Kidney tubule cell (primary cell): ENCODE results near the gene FNDC11.
"Not testable (repeated sequence)": the region's sequence is repeated elsewhere in the genome, so short reads cannot be mapped to it uniquely, and the experiment has no call there.

ENCODE experiments used
- DNase-seq: peaks from one replicate; pipeline ENCODE4 v3.0.0-alpha.2; 2018; ENCODE audit warnings: low spot score

The FNDC11 gene

DNA sequence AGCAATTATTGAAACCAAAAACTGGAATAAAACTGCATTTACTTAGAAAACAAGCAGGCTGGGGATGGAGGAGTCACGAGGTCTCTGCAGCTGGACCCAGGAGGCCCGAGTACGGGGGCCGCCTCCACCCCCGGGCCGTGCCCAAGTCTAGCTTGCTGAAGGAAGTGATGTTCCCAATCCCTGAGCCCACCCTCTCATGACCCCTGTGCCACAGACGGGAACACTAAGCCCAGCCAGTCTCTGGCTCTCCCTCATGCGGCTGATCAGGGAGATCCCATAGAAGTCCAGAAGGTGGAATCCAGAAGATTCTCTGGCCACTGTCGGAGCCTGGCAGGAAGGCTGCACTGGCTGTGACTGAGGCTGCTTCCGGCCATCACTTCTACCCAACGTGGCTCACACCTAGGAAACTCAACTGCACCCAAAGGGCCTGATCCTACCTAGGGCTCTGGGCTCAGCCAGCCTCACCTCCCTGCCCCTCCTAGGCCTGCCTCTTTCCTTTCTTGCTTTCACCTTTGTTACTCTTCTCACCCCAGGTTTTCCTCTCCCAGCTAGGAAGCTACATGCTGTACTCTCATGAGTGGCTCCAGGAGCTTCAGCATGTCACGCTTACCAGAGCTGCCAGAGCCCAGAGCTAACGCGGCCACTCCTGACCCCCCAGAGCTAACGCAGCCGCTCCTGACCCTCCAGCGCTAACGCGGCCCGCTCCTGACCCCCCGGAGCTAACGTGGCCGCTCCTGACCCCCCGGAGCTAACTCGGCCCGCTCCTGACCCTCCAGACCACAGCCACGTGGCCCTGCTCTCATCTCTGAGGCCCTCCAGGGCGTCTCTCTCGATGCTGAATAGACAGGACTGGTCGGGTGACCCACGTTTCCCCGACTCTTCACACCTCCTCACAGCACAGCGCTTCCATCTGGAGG, 44.8 kb downstream of the FNDC11 start:
- no peak for DNase-seq

DNA sequence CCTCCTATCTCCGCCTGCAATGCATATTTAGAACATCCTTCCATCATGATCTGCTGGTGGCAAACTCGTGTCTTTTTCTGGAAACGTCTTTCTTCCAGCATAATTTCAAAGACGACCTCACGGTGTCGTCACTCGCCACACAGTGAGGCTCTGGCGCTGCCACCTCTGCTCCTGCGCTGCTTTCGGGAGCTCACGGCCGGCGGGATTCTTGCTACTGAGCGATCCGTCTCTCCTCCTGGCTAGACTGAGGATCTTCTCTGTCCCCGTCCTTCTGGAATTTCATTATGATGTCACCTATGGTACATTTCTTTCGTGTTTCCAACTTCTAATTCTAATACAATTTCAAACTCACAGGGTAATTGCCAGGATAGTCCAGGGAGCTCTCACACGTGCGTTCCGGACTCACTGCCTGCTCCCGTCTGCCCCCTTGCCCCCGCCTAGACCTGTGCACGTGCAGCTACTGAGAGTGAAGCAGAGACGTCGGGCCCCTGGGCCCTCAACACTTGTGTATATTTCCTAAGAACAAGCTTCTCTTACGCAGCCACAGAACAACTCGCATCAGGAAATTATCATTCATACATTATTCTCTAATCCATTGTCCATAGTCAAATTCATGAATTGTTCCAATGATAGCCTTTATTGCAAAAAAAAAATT, 45.6 kb downstream of the FNDC11 start:
- no peak for DNase-seq

GRCh38 chr20:63601679-63602078, 47.7 kb downstream of the FNDC11 start:
- DNase-seq = not testable (repeated sequence)

DNA sequence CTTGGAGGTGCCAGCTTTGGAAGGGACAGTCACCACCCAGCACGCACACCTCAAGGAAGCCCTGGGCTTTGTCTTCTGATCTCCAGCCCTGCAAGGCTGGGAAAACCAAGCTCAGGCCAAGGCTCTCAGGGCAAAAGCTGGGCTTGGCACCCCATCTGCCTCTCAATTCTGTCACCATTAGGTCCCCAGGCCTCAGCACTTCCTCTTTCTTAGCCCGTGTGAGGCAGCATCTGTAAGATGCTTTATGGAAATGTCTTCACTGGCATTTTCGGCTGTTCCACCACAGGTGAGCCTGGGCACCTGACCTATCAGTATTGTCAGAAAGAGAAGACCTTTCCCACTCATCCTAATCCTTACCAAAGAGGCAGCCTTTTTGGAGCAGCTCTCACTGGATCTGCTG, 48.4 kb downstream of the FNDC11 start:
- no peak for DNase-seq
